K562 (cell line): ENCODE measurements around the gene VWF. TPM values are rescaled to one million over a fixed set of nuclear protein-coding genes. Genes with fewer than 3 reads are reported as not detected.
A peak's percentile ranks its signal among the peaks of the same experiment; 100 is the strongest.

ENCODE experiments used
- ATAC-seq: fragments of 200-7000 bp; cut with Tn5 transposase; 3 replicates; pipeline ENCODE4 v1.9.1; 2020; ENCODE audit warnings: moderate library complexity
- BruUV-seq: library from RNA; stranded (reverse); fragments of 400-500 nt; replicated peaks from 2 replicates; lab custom pipeline; 2021; lab: Mats Ljungman, UMichigan
- CTCF ChIA-PET: fragments of 300-600 bp; formaldehyde crosslinking; extraction: SDS; loops from one replicate; lab custom pipeline; 2021; ENCODE audit warnings: low intra/inter-chr PET ratio; lab: Yijun Ruan, JAX
- POLR2A ChIA-PET: fragments of 300-600, 350-650 bp; sonication (Branson Sonifier 250); formaldehyde crosslinking; extraction: SDS; loops from one replicate; lab custom pipeline; 2021; ENCODE audit warnings: antibody characterized with exemption, inconsistent platforms; lab: Yijun Ruan, JAX
- DNase-seq, 4 experiments: peaks; one replicate each; pipeline versions ENCODE4 v3.0.0 to v3.0.0-alpha.2; 2011 to 2018; ENCODE audit warnings: low spot score in 3 of 4, mixed read lengths in 3 of 4; ENCODE audit errors: extremely low read depth in 1 of 4
- FAIRE-seq: peaks from 2 replicates; lab custom pipeline; 2011; peaks lifted over from hg19 to GRCh38; lab: Jason Lieb, UNC
- H2AFZ ChIP-seq: 2 replicates; pipeline ENCODE4 v1.6.0; 2011; ENCODE audit warnings: low read depth, low read length, control low read depth, inconsistent platforms
- H3K27ac ChIP-seq: fragments of 200-600 bp; 3 replicates; pipeline ENCODE4 v1.8.0; 2011; ENCODE audit warnings: low read depth, mild to moderate bottlenecking, control low read depth, inconsistent platforms, low read length, moderate library complexity, mixed read lengths; ENCODE audit errors: extremely low read depth
- H3K27me3 ChIP-seq, 2 experiments: fragments of 300-600 bp in 1 of 2; 2 replicates in 1 of 2; 3 replicates in 1 of 2; pipeline versions ENCODE4 v1.6.0 to v1.8.0; 2011; ENCODE audit warnings: inconsistent platforms in 2 of 2, low read length in 2 of 2, mild to moderate bottlenecking in 1 of 2, mixed read lengths in 1 of 2, moderate library complexity in 1 of 2; ENCODE audit not compliant: control insufficient read depth in 2 of 2, insufficient read depth in 2 of 2
- H3K36me3 ChIP-seq: fragments of 300-600 bp; 3 replicates; pipeline ENCODE4 v1.8.0; 2011; ENCODE audit warnings: mild to moderate bottlenecking, low read length, inconsistent platforms; ENCODE audit not compliant: control insufficient read depth, insufficient read depth
- H3K4me1 ChIP-seq, 2 experiments: fragments of 200-600 bp in 1 of 2; replicated peaks in 1 of 2; 2 replicates in 1 of 2; 3 replicates in 1 of 2; pipeline versions ENCODE4 v1.5.1 to v1.8.0; 2011; ENCODE audit warnings: inconsistent platforms in 2 of 2, low read length in 2 of 2, mild to moderate bottlenecking in 1 of 2, mixed read lengths in 1 of 2, moderate library complexity in 1 of 2; ENCODE audit not compliant: control insufficient read depth in 2 of 2, insufficient read depth in 2 of 2
- H3K4me2 ChIP-seq: 2 replicates; pipeline ENCODE4 v1.6.1; 2011; ENCODE audit warnings: low read length, control low read depth, inconsistent platforms, mixed read lengths; ENCODE audit not compliant: insufficient read depth
- H3K4me3 ChIP-seq: fragments of 200-600 bp; sonication (generic), shearing (Covaris generic); 2 replicates; pipeline ENCODE4 v1.5.1; 2016; ENCODE audit warnings: control low read depth, inconsistent platforms
- H3K79me2 ChIP-seq: fragments of 200-600 bp; 3 replicates; pipeline ENCODE4 v1.8.0; 2011; ENCODE audit warnings: low read length, inconsistent platforms; ENCODE audit not compliant: control insufficient read depth, insufficient read depth
- H3K9ac ChIP-seq, 2 experiments: 2 replicates each; pipeline versions ENCODE4 v1.6.0 to v1.6.1; 2011; ENCODE audit warnings: low read depth in 2 of 2, low read length in 2 of 2, control low read depth in 1 of 2, inconsistent platforms in 1 of 2, mild to moderate bottlenecking in 1 of 2, mixed read lengths in 1 of 2; ENCODE audit not compliant: insufficient read depth in 1 of 2
- H3K9me1 ChIP-seq: one replicate; pipeline ENCODE4 v1.6.0; 2011; ENCODE audit warnings: inconsistent platforms, mild to moderate bottlenecking, low read length, moderate library complexity; ENCODE audit not compliant: control insufficient read depth, insufficient read depth
- H3K9me3 ChIP-seq: replicated peaks from 2 replicates; pipeline ENCODE4 v1.5.1; 2011; ENCODE audit warnings: low read depth, low read length, inconsistent platforms; ENCODE audit not compliant: control insufficient read depth, insufficient read depth
- H4K20me1 ChIP-seq: replicated peaks from 2 replicates; pipeline ENCODE4 v1.6.1; 2011; ENCODE audit warnings: low read length, inconsistent platforms, mixed read lengths; ENCODE audit not compliant: control insufficient read depth, insufficient read depth
- ARID2 ChIP-seq: fragments of 450-650 bp; IDR thresholded peaks from 2 replicates; pipeline ENCODE4 v1.6.1; 2017; ENCODE audit warnings: antibody characterized with exemption, mild to moderate bottlenecking
- CBFA2T2 ChIP-seq: fragments of 450-650 bp; conservative IDR thresholded peaks from 2 replicates; pipeline ENCODE4 v1.6.1; 2017; ENCODE audit warnings: mild to moderate bottlenecking
- ELF2 ChIP-seq: fragments of 250-450 bp; sonication (Bioruptor Pico); IDR thresholded peaks from 2 replicates; pipeline ENCODE4 v1.5.0; 2021; ENCODE audit warnings: mild to moderate bottlenecking
- RAD51 ChIP-seq: fragments of 450-650 bp; IDR thresholded peaks from 2 replicates; pipeline ENCODE4 v1.7.1; 2016; ENCODE audit warnings: low read depth, mild to moderate bottlenecking, borderline replicate concordance
- WGBS: fragments of 100-300 bp; shearing (Covaris generic); methylation state at CpG from one replicate; pipeline ENCODE4 v1.1.6; 2016; ENCODE audit warnings: low coverage, mixed read lengths; ENCODE audit not compliant: insufficient coverage; ENCODE audit errors: missing lambda C conversion rate; 5-methylcytosine and 5-hydroxymethylcytosine counted together
- in situ Hi-C: fragments of 300-500 bp; cut with MboI; formaldehyde crosslinking; loops from 4 replicates; pipeline ENCODE4 v1.15.0; 2018; ENCODE audit warnings: inconsistent platforms, mixed read lengths
- intact Hi-C: fragments of 100-400 bp; cut with micrococcal nuclease; formaldehyde crosslinking; loops from 2 replicates; pipeline ENCODE4 v1.14.2; 2022
- polyA plus RNA-seq, 8 experiments: library from polyadenylated mRNA; depleted of rRNA in 4 of 8; stranded (reverse) in 5 of 8; unstranded in 3 of 8; fragments of >200 nt; fragmentation: Nextera tagmentation in 2 of 8; fragmentation: Illumina TruSeq in 1 of 8; extraction: Ambion mirVana in 2 of 8; extraction: Trizol in 1 of 8; gene quantifications; 2 replicates each; pipeline versions ENCODE4 v1.2.1 to v1.2.3, GENCODE V29; 2011 to 2014; ENCODE audit warnings: inconsistent platforms in 1 of 8, missing spikeins in 1 of 8
- total RNA-seq, 7 experiments: library from RNA; depleted of rRNA in 6 of 7; stranded (reverse); fragments of >200 nt in 6 of 7; fragmentation: Illumina TruSeq in 2 of 7; extraction: Trizol in 2 of 7; gene quantifications; 2 replicates each; pipeline versions ENCODE4 v1.2.1 to v1.2.3, GENCODE V29; 2011 to 2021; ENCODE audit warnings: low replicate concordance in 1 of 7
- TF ChIP-seq, protein P1 (sequence below): sonication (generic); formaldehyde crosslinking; IDR thresholded peaks from 2 replicates; pipeline ENCODE4 v1.9.0; 2022; ENCODE audit warnings: mild to moderate bottlenecking, missing genetic modification reagents
- TF ChIP-seq, protein P2 (sequence below): sonication (generic); formaldehyde crosslinking; IDR thresholded peaks from 2 replicates; pipeline ENCODE4 v1.5.0; 2020; ENCODE audit warnings: missing genetic modification reagents
- TF ChIP-seq, protein P3 (sequence below): fragments of 450-650 bp; formaldehyde crosslinking; IDR thresholded peaks from 2 replicates; pipeline ENCODE4 v1.4.0; 2020; ENCODE audit warnings: mild to moderate bottlenecking, mixed read lengths

Gene VWF
- total and polyA plus RNA-seq, 9 of the 15 experiments (the other 6 are each of a cell fraction or from before 2014, with no cell fraction given): 0.53 TPM; not detected in 8

DNA sequence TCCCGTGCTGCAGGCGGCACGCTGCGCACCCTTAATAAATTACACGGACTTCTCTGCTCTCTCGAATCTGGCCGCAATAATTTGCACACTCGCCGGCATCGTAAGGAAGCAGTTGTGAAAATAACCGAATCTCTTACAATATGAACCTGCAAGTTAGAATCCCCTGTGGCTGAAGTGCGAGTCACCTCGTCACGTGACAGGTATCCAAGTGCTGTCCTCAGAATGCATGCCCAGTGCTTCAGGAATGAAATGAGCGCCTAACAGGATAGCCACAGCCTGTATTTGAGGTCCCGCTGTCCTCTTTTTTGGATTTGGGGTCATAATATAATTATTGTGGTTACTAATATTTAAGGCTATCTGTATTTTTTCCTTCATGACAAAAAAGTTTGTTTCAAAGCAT is 82.0 kb downstream of the VWF start:
- WGBS: 1% methylated on average over 12 of the region's 16 CpGs

More for the DNA sequence above, 82.0 kb downstream of the VWF start:
- Histone ChIP-seq H4K20me1 (no peaks in the 10 kb centered on the region), H3K4me3 (no peak overlapping the region), H3K36me3 (no peaks in the 10 kb centered on the region), H3K9me1 (no peaks in the 10 kb centered on the region), H3K9me3 (no peaks in the 10 kb centered on the region), H3K27ac (no peak overlapping the region), H3K9ac (no peak overlapping the region), H3K4me1 (no peaks in the 10 kb centered on the region; a peak in 1 of 5 replicates)
- FAIRE-seq (no peak), DNase-seq (no peak), ATAC-seq (no peak)
- ChIA-PET POLR2A (interaction anchor here (0.6 kb wide), 1 partner anchor 124 kb away, joined by 3 read pairs; no protein-coding TSS in a partner anchor), CTCF (no interaction called here)
- intact Hi-C loops: no loop called here
- no TSS peak for BruUV-seq
- in situ Hi-C loops: loop anchor here (5.0 kb wide), 1 partner anchor 55 kb away; no protein-coding TSS in a partner anchor
- TF ChIP-seq, protein P1, sequence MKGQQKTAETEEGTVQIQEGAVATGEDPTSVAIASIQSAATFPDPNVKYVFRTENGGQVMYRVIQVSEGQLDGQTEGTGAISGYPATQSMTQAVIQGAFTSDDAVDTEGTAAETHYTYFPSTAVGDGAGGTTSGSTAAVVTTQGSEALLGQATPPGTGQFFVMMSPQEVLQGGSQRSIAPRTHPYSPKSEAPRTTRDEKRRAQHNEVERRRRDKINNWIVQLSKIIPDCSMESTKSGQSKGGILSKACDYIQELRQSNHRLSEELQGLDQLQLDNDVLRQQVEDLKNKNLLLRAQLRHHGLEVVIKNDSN: peak; percentile 34
- TF ChIP-seq ELF2 (CRISPR knock-in tag): no peak
- TF ChIP-seq, protein P2, sequence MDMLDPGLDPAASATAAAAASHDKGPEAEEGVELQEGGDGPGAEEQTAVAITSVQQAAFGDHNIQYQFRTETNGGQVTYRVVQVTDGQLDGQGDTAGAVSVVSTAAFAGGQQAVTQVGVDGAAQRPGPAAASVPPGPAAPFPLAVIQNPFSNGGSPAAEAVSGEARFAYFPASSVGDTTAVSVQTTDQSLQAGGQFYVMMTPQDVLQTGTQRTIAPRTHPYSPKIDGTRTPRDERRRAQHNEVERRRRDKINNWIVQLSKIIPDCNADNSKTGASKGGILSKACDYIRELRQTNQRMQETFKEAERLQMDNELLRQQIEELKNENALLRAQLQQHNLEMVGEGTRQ (CRISPR knock-in tag): peak; percentile 48
- no peak for TF ChIP-seq ARID2
- TF ChIP-seq, protein P3, sequence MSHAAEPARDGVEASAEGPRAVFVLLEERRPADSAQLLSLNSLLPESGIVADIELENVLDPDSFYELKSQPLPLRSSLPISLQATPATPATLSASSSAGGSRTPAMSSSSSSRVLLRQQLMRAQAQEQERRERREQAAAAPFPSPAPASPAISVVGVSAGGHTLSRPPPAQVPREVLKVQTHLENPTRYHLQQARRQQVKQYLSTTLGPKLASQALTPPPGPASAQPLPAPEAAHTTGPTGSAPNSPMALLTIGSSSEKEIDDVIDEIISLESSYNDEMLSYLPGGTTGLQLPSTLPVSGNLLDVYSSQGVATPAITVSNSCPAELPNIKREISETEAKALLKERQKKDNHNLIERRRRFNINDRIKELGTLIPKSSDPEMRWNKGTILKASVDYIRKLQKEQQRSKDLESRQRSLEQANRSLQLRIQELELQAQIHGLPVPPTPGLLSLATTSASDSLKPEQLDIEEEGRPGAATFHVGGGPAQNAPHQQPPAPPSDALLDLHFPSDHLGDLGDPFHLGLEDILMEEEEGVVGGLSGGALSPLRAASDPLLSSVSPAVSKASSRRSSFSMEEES: peak; percentile 75
- peak; percentile 73 for TF ChIP-seq RAD51
- peak; percentile 36; the same call in 1 of the 2 replicates for TF ChIP-seq CBFA2T2
- TF ChIP-seq, all 486 proteins: peak for 5
- H2AFZ ChIP-seq: no peak overlapping the region
- peaks cover 2 to 26% of the 10 kb centered on the region in 2 experiments; a peak in 3 of 5 replicates for H3K27me3 ChIP-seq
- H3K4me2 ChIP-seq: no peak overlapping the region
- no peaks in the 10 kb centered on the region for H3K79me2 ChIP-seq
